ENCODE results near the gene RAB27B. TPM values are rescaled to one million over a fixed set of nuclear protein-coding genes. Genes with fewer than 3 reads are reported as not detected.

Gene RAB27B, protein sequence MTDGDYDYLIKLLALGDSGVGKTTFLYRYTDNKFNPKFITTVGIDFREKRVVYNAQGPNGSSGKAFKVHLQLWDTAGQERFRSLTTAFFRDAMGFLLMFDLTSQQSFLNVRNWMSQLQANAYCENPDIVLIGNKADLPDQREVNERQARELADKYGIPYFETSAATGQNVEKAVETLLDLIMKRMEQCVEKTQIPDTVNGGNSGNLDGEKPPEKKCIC
- total RNA-seq (2013; cell fraction: nucleolus; rRNA removed): not detected in 2 replicates
- total RNA-seq (2014; rRNA removed) (under 0.01 TPM in 1 of 2 replicates, not detected in the other), total RNA-seq (2014; rRNA removed; fragmentation: Illumina TruSeq; extraction: Trizol) (not detected in 2 replicates), total RNA-seq (2021) (0.03 TPM in 1 of 2 replicates, not detected in the other), polyA plus RNA-seq (2011; rRNA removed) (not detected in 2 replicates), polyA plus RNA-seq (2014; fragmentation: Illumina TruSeq; extraction: Trizol) (not detected in 2 replicates), polyA plus RNA-seq (2014; fragmentation: Nextera tagmentation; extraction: Ambion mirVana) (not detected), polyA plus RNA-seq (2014; rRNA removed) (not detected in 2 replicates), polyA plus RNA-seq (2016; fragmentation: Nextera tagmentation; extraction: Ambion mirVana) (not detected), polyA minus RNA-seq (2011; rRNA and poly(A)+ RNA removed) (not detected in 2 replicates), Bru-seq, nascent RNA (percentile 8 among the genes with signal in this experiment), BruChase-seq, experiment 1, labeled RNA remaining after a 6-hour chase (percentile 2 among the genes with signal in this experiment), BruChase-seq, experiment 2, labeled RNA remaining after a 2-hour chase (percentile 11 among the genes with signal in this experiment)
- polyA plus RNA-seq (2011; ENCODE audit: low read depth): not detected
- not detected in 2 replicates for polyA plus RNA-seq (2011; cell fraction: cytosol; rRNA removed)
- polyA plus RNA-seq (2011; cell fraction: nucleus; rRNA removed): not detected in 2 replicates
- 0.01 TPM in 1 of 2 replicates, not detected in the other for polyA plus RNA-seq (2012)
- not detected in 2 replicates for polyA minus RNA-seq (2011; cell fraction: cytosol; rRNA and poly(A)+ RNA removed)
- not detected in 2 replicates for polyA minus RNA-seq (2011; cell fraction: nucleus; rRNA and poly(A)+ RNA removed)
- long read RNA-seq, experiment 1: 0 reads
- long read RNA-seq, experiment 2, partial matches to known transcripts: 0 of 1 reads
- long read RNA-seq, experiment 2, other reads (novel, unspliced or antisense): 1 of 1 reads

GRCh38 chr18:54828281-54828881 lies at the start of gene RAB27B:
Gene RAB27B, plus strand, starts transcription at chr18:54828477. Its CDS starts 49,109 bp downstream, at chr18:54877586.
- H3K27ac ChIP-seq (ENCODE audit: control insufficient read depth, insufficient read depth): no peak within 1 kb of the TSS
- H3K36me3 ChIP-seq (ENCODE audit: control insufficient read depth in 2 of 2, insufficient read depth in 2 of 2, low read length in 1 of 2): no peaks in the 10 kb centered on the region
- no peak for DNase-seq (ENCODE audit: low read depth, low spot score)
- no peak for ATAC-seq
- no peak for TF ChIP-seq FOXK2 (IDR thresholded peaks at IDR 0.05)
- no peak for TF ChIP-seq BCLAF1 (IDR thresholded peaks at IDR 0.05)
- no peak for TF ChIP-seq TAF1 (IDR thresholded peaks at IDR 0.05; ENCODE audit: borderline replicate concordance, low read depth, low read length)
- no peak for TF ChIP-seq EED (IDR thresholded peaks at IDR 0.05; ENCODE audit: low read depth)
- no peak for TF ChIP-seq SUPT20H (IDR thresholded peaks at IDR 0.05; ENCODE audit: borderline replicate concordance, control insufficient read depth, low read depth, low read length)
- TF ChIP-seq PKNOX1 (IDR thresholded peaks at IDR 0.05): no peak
- no peak for TF ChIP-seq PAX8 (IDR thresholded peaks at IDR 0.05)
- TF ChIP-seq CBX3 (IDR thresholded peaks at IDR 0.05; ENCODE audit: borderline replicate concordance, low read depth): no peak
- TF ChIP-seq ZNF622 (IDR thresholded peaks at IDR 0.05): no peak
- no peak for TF ChIP-seq CEBPB (IDR thresholded peaks at IDR 0.05; ENCODE audit: borderline replicate concordance in 1 of 2, low read depth in 2 of 2, low read length in 2 of 2)
- TF ChIP-seq REST (IDR thresholded peaks at IDR 0.05; ENCODE audit: low read depth, low read length): no peak
- POLR2A ChIA-PET: no interaction called here
- no peaks in the 10 kb centered on the region for H4K20me1 ChIP-seq (ENCODE audit: control insufficient read depth, insufficient read depth)
- SMC1A ChIA-PET (ENCODE audit: uncharacterized antibody, unreplicated experiment): no interaction called here
- no peaks in the 10 kb centered on the region for H3K79me2 ChIP-seq (ENCODE audit: control insufficient read depth, insufficient read depth, low read length)
- peaks cover 2 to 5% of the 10 kb centered on the region in 2 experiments for H3K27me3 ChIP-seq (replicated peaks in 1 of 2; ENCODE audit: control insufficient read depth in 2 of 2, insufficient read depth in 2 of 2, low read length in 1 of 2)
- CTCF ChIA-PET: no interaction called here
- no TSS peak for BruUV-seq (replicated peaks)
- H3K9ac ChIP-seq (ENCODE audit: control insufficient read depth, insufficient read depth, low read length): no peak within 1 kb of the TSS
- H3K4me3 ChIP-seq: no peak within 1 kb of the TSS
- intact Hi-C loops (cut with micrococcal nuclease; ENCODE audit: unreplicated experiment): no loop called here
- H3K9me3 ChIP-seq (replicated peaks; ENCODE audit: control insufficient read depth, insufficient read depth, low read length): no peaks in the 10 kb centered on the region
- FAIRE-seq: no peak
- H3K4me1 ChIP-seq (ENCODE audit: control insufficient read depth, insufficient read depth, low read length): no peaks in the 10 kb centered on the region
- H2AFZ ChIP-seq (ENCODE audit: control insufficient read depth, low read depth, low read length): no peak within 1 kb of the TSS; the same call in 1 of the 2 replicates
- in situ Hi-C loops (cut with MboI): no loop called here
- WGBS (ENCODE audit: insufficient coverage, insufficient replicate concordance, low lambda C conversion rate, missing lambda C conversion rate): 14% methylated on average over 35 of the region's 35 CpGs
- RAD21 ChIA-PET (ENCODE audit: unreplicated experiment): no interaction called here
- H3K4me2 ChIP-seq (ENCODE audit: control insufficient read depth, insufficient read depth): no peak within 1 kb of the TSS
